ENCODE measurements around the gene LRRC59.

Gene LRRC59

GRCh38 chr17:50386510-50386909 is 10.8 kb downstream of the LRRC59 start:
- no peak for DNase-seq (ENCODE audit: low spot score)

GRCh38 chr17:50382931-50383330 is 14.4 kb downstream of the LRRC59 start:
- no peak for DNase-seq (ENCODE audit: low spot score)

GRCh38 chr17:50381920-50382319 is 15.4 kb downstream of the LRRC59 start:
- no peak for DNase-seq (ENCODE audit: low spot score)

GRCh38 chr17:50381260-50381815 is 16.0 kb downstream of the LRRC59 start:
- no peak for DNase-seq (ENCODE audit: low spot score)

- DNase-seq (ENCODE audit: low spot score), result no peak
Observed at GRCh38 chr17:50380369-50381259, 16.7 kb downstream of the LRRC59 start.

GRCh38 chr17:50379351-50380132 is 17.8 kb downstream of the LRRC59 start:
- no peak for DNase-seq (ENCODE audit: low spot score)

GRCh38 chr17:50375858-50376538 is 21.3 kb downstream of the LRRC59 start:
- no peak for DNase-seq (ENCODE audit: low spot score)

GRCh38 chr17:50373705-50374104 is 23.6 kb downstream of the LRRC59 start:
- DNase-seq (ENCODE audit: low spot score), result no peak

- DNase-seq (ENCODE audit: low spot score), result peak; percentile 88
Observed at GRCh38 chr17:50372758-50373556, 24.4 kb downstream of the LRRC59 start, which contains the start of the genes EME1 and MRPL27. TSS of gene EME1 (plus strand) at chr17:50373229. CDS start at chr17:50375209, 1,980 bp downstream. TSS of gene MRPL27 (minus strand) at chr17:50373184. CDS start at chr17:50373170, 14 bp downstream.

- DNase-seq (ENCODE audit: low spot score), result no peak
Observed at GRCh38 chr17:50372222-50372757, 25.0 kb downstream of the LRRC59 start.

GRCh38 chr17:50371526-50371925 is 25.8 kb downstream of the LRRC59 start:
- no peak for DNase-seq (ENCODE audit: low spot score)

- DNase-seq (ENCODE audit: low spot score), result no peak
Observed at GRCh38 chr17:50370052-50370451, 27.3 kb downstream of the LRRC59 start.

GRCh38 chr17:50367401-50367800 is 29.9 kb downstream of the LRRC59 start:
- no peak for DNase-seq (ENCODE audit: low spot score)

- DNase-seq (ENCODE audit: low spot score), result no peak
Observed at GRCh38 chr17:50365649-50366393, 31.5 kb downstream of the LRRC59 start.

- no peak for DNase-seq (ENCODE audit: low spot score)
Observed at GRCh38 chr17:50365165-50365564, 32.2 kb downstream of the LRRC59 start.

GRCh38 chr17:50364715-50365114 is 32.6 kb downstream of the LRRC59 start:
- no peak for DNase-seq (ENCODE audit: low spot score)

GRCh38 chr17:50364061-50364458 is 33.3 kb downstream of the LRRC59 start:
- no peak for DNase-seq (ENCODE audit: low spot score)

GRCh38 chr17:50363217-50364060 is 33.9 kb downstream of the LRRC59 start:
- no peak for DNase-seq (ENCODE audit: low spot score)

- DNase-seq (ENCODE audit: low spot score), result no peak
Observed at GRCh38 chr17:50362661-50363060, 34.7 kb downstream of the LRRC59 start.

Measured in CD4-positive, alpha-beta T cell treated with Interleukin-15 for 4 hours (primary cell).